ENCODE data around the gene PLA2G5. TPM values are rescaled to one million over a fixed set of nuclear protein-coding genes. Genes with fewer than 3 reads are reported as not detected.

The PLA2G5 gene
- total and polyA plus RNA-seq, 2 of the 13 experiments (the other 11 are each of a cell fraction or from before 2014, with no cell fraction given), result not detected

- TF ChIP-seq ZNF33B (CRISPR knock-in tag; IDR thresholded peaks at IDR 0.05) (no peak), ZNF670 (CRISPR knock-in tag; IDR thresholded peaks at IDR 0.05; ENCODE audit: borderline replicate concordance) (no peak), ZNF234 (CRISPR knock-in tag; conservative IDR thresholded peaks at IDR 0.05) (no peak), ADNP (CRISPR knock-in tag; IDR thresholded peaks at IDR 0.05) (no peak), POLR2AphosphoS5 (IDR thresholded peaks at IDR 0.05; ENCODE audit: low read depth, low read length) (no peak), KDM5A (IDR thresholded peaks at IDR 0.05; ENCODE audit: borderline replicate concordance, low read length) (no peak), HOXA9 (CRISPR knock-in tag; IDR thresholded peaks at IDR 0.05; ENCODE audit: borderline replicate concordance) (no peak), SRSF1 (optimal IDR thresholded peaks at IDR 0.05; ENCODE audit: low read depth, low read length) (no peak), ZNF740 (CRISPR knock-in tag; IDR thresholded peaks at IDR 0.05) (no peak), MTF1 (CRISPR knock-in tag; IDR thresholded peaks at IDR 0.05) (no peak)
- TF ChIP-seq, protein P1, sequence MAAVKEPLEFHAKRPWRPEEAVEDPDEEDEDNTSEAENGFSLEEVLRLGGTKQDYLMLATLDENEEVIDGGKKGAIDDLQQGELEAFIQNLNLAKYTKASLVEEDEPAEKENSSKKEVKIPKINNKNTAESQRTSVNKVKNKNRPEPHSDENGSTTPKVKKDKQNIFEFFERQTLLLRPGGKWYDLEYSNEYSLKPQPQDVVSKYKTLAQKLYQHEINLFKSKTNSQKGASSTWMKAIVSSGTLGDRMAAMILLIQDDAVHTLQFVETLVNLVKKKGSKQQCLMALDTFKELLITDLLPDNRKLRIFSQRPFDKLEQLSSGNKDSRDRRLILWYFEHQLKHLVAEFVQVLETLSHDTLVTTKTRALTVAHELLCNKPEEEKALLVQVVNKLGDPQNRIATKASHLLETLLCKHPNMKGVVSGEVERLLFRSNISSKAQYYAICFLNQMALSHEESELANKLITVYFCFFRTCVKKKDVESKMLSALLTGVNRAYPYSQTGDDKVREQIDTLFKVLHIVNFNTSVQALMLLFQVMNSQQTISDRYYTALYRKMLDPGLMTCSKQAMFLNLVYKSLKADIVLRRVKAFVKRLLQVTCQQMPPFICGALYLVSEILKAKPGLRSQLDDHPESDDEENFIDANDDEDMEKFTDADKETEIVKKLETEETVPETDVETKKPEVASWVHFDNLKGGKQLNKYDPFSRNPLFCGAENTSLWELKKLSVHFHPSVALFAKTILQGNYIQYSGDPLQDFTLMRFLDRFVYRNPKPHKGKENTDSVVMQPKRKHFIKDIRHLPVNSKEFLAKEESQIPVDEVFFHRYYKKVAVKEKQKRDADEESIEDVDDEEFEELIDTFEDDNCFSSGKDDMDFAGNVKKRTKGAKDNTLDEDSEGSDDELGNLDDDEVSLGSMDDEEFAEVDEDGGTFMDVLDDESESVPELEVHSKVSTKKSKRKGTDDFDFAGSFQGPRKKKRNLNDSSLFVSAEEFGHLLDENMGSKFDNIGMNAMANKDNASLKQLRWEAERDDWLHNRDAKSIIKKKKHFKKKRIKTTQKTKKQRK (IDR thresholded peaks at IDR 0.05; ENCODE audit: low read length), result no peak
- TF ChIP-seq, protein P2, sequence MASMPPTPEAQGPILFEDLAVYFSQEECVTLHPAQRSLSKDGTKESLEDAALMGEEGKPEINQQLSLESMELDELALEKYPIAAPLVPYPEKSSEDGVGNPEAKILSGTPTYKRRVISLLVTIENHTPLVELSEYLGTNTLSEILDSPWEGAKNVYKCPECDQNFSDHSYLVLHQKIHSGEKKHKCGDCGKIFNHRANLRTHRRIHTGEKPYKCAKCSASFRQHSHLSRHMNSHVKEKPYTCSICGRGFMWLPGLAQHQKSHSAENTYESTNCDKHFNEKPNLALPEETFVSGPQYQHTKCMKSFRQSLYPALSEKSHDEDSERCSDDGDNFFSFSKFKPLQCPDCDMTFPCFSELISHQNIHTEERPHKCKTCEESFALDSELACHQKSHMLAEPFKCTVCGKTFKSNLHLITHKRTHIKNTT (CRISPR knock-in tag; IDR thresholded peaks at IDR 0.05), result no peak
- TF ChIP-seq, protein P3, sequence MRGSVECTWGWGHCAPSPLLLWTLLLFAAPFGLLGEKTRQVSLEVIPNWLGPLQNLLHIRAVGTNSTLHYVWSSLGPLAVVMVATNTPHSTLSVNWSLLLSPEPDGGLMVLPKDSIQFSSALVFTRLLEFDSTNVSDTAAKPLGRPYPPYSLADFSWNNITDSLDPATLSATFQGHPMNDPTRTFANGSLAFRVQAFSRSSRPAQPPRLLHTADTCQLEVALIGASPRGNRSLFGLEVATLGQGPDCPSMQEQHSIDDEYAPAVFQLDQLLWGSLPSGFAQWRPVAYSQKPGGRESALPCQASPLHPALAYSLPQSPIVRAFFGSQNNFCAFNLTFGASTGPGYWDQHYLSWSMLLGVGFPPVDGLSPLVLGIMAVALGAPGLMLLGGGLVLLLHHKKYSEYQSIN (CRISPR knock-in tag; IDR thresholded peaks at IDR 0.05; ENCODE audit: borderline replicate concordance), result no peak
- intact Hi-C loops (cut with micrococcal nuclease; ENCODE audit: unreplicated experiment), result no loop called here
- no peak overlapping the region for H3K27ac ChIP-seq (ENCODE audit: extremely low read length, insufficient read depth, low read length)
- no peak overlapping the region for H3K4me2 ChIP-seq (ENCODE audit: low read depth, low read length)
- 30% methylated on average over 2 of the region's 4 CpGs for WGBS (ENCODE audit: low lambda C conversion rate)
- H4K20me1 ChIP-seq (ENCODE audit: insufficient read depth, low read length), result no peaks in the 10 kb centered on the region
- DNase-seq (ENCODE audit: low spot score), result no peak
- no peak for FAIRE-seq
- in situ Hi-C loops (cut with HindIII; ENCODE audit: extremely low pct_ligation_motif_present, low pct_unique_long_range_greater_than_20kb), result no loop called here
- H3K27me3 ChIP-seq (ENCODE audit: control insufficient read depth in 1 of 2, insufficient read depth in 2 of 2, low read length in 2 of 2), result peaks cover 0 to 4% of the 10 kb centered on the region in 2 experiments; a peak in 2 of 5 replicates
- POLR2A ChIA-PET, result no interaction called here
- H3K9me3 ChIP-seq (ENCODE audit: low read length), result no peaks in the 10 kb centered on the region
- CTCF ChIA-PET (ENCODE audit: low intra/inter-chr PET ratio, low total read pairs), result no interaction called here
- H3K9ac ChIP-seq (ENCODE audit: insufficient read depth, low read depth, low read length), result no peak overlapping the region
- H3K4me1 ChIP-seq (ENCODE audit: insufficient read depth, low read length), result peaks cover 7% of the 10 kb centered on the region; the same call in 1 of the 2 replicates
- BruUV-seq (replicated peaks), result no TSS peak
- H2AFZ ChIP-seq (ENCODE audit: low read length), result no peak overlapping the region
- H3K4me3 ChIP-seq (replicated peaks in 1 of 3; ENCODE audit: insufficient read depth in 1 of 3, low read depth in 2 of 3, low read length in 3 of 3), result no peak overlapping the region
- H3K79me2 ChIP-seq (ENCODE audit: insufficient read depth, low read length), result no peaks in the 10 kb centered on the region
- ATAC-seq, result no peak
- H3K36me3 ChIP-seq (replicated peaks in 1 of 2; ENCODE audit: control insufficient read depth in 1 of 2, insufficient read depth in 2 of 2, low read length in 2 of 2), result no peaks in the 10 kb centered on the region
These were observed 39.3 kb downstream of the PLA2G5 start for GRCh38 chr1:20109223-20109856.
